GM19351 (cell line): Measurements from ENCODE around the gene HOXA11.

Source experiments
- ATAC-seq: cut with Tn5 transposase; IDR thresholded peaks from one replicate; pipeline ENCODE4 v1.9.1; 2021; ENCODE audit warnings: mild to moderate bottlenecking, moderate library complexity; ENCODE audit not compliant: unreplicated experiment

The HOXA11 gene

DNA sequence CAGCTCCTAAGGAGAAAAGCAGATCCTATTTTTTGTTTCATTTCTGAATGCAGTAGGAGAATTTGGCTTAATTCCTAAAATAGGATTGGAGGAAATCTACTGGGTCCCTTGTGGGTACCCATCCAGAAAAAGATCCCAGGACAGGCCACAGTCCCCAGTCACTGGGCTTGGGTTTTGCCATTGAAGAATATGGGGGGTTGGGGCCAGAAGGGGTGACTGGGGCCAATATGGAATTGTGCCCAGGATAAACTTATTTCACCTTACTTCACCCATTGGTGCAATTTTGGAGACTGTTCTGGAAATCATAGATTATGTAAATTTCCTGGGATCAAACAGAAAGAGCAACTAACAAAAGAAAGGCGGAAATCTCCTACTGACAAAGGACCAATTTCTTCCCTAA lies 46.6 kb downstream of the HOXA11 start:
- ATAC-seq = no peak

DNA sequence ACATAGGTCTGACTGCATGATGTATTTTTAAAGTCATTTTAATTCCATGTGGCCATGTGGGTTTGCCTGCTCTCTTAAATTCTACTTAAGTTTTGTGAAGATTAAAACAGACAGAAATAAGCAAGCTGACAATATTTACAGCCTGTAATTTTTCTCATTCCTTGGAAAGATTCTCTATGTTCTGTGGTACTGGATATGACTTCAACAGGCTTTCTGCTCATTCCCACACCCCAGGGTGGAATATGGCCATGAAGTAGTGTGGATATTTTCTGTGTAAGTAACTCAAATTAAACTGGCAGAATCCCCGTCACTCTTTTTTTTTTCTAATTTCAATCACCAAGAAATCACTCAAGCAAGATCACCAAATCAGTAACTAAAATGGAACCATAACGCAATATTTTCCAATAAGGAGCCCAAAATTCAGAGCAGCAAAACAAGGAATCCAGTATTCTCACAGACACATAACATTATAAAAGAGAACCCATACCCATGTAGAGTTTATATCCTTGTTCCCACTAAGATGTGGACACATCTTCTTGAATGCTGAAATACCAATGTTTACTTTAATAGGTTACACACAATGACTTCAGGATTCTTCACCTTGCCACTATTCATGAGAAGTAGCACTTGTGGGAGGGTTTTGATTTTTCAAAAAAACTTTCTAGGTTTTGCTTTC lies 47.3 kb downstream of the HOXA11 start:
- no peak for ATAC-seq

DNA sequence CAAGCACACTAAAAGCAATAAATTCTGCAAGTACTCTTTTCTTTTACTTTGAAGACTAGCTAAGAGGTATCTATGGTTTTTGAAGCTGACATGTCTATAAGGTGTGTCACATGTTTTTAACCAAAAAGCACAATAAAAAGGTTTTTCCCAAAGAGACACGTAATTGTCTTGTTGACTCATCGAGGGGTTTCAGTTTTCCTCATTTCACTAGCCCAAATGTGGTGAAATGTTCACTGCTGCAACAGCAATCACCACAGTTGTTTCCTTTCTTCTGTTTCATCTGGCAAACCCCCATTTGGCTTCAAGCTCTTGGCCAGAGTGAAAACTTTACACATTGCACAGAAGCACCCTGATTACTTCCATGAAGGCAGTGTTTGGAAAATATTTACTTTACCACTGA lies 50.6 kb downstream of the HOXA11 start:
- ATAC-seq = no peak

GRCh38 chr7:27133409-27134231 lies 51.4 kb downstream of the HOXA11 start:
- ATAC-seq = no peak

DNA sequence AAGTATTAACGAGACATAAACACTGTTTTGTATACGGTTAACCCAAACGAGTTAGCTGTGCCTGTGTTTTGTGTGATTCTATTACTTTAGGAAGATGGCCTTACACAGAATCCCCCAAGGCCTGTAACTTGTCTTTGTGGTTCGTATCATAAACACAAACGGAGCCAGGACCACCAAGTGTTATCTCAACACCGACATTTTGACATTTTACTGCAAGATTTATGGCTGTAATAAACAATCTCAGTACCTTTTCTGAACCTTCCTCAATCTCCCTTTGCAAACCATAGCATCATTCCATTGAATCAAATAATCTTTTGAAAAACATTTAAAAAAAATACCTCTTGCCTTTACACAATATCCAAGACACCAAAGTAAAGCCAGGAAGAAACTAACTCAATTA lies 52.1 kb downstream of the HOXA11 start:
- ATAC-seq = no peak

DNA sequence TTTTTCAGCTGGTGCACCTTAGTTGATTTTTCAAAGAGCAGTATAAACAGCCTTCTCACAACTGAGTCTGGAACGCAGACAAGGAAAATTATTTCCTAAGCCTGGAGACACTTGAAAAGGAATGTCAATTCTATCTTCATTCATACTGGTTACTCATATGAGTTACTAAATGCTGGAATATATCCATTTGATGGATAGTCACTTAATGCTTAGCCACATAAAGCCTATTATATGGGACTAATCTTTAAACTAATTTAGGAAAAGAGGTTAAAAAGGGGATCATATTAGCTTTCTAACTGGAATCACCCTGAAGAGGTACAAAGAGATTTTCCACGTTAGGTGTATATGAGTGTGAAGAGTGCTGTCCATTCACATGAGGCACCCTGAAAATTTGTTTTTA lies 52.8 kb downstream of the HOXA11 start:
- no peak for ATAC-seq

DNA sequence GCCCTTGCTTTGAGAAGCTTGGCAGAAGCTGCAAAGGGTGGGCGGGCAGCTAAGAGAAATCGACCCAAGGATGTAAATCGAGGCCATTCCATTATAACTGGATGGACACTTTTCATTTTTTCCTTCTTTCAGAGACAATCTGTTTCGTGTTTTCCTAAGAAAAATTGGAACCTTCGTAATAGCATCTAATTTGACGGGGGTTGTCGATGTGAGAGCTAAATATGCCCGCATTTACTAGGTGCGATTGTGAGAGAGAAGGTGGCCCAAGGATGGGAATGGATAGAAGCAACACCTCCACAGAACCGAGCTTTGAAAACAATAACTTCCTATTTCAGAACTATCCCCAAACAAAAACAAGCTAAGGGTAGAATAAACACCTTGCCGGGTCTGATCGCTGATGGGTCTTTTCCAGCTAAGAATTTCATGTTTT lies 53.6 kb downstream of the HOXA11 start:
- ATAC-seq = no peak
